ENCODE results near the gene URAD.
"Not testable (repeated sequence)": the region's sequence is repeated elsewhere in the genome, so short reads cannot be mapped to it uniquely, and the experiment has no call there.

URAD gene

GRCh38 chr13:28033894-28034655 is 45.6 kb upstream of the URAD start:
- Histone ChIP-seq H3F3A (ENCODE audit: low read depth) (no peaks in the 10 kb centered on the region), H3K9me3 (ENCODE audit: insufficient read depth, low read depth, low read length) (no peaks in the 10 kb centered on the region), H2AFZ (ENCODE audit: low read length) (no peak overlapping the region), H3K9me2 (replicated peaks; ENCODE audit: low read depth, low read length) (no peaks in the 10 kb centered on the region), H3K4me3 (ENCODE audit: low read length, poor library complexity, severe bottlenecking) (no peak overlapping the region), H3K27me3 (ENCODE audit: insufficient read depth, low read length, poor library complexity, severe bottlenecking) (no peaks in the 10 kb centered on the region), H3K36me3 (ENCODE audit: insufficient read depth, low read length) (no peaks in the 10 kb centered on the region), H3K79me2 (ENCODE audit: insufficient read depth, low read length) (no peaks in the 10 kb centered on the region), H3K9ac (ENCODE audit: low read depth, low read length, poor library complexity, severe bottlenecking) (no peak overlapping the region), H4K20me1 (ENCODE audit: insufficient read depth, low read length, poor library complexity, severe bottlenecking) (no peaks in the 10 kb centered on the region), H3K4me1 (ENCODE audit: insufficient read depth, low read length, poor library complexity, severe bottlenecking) (peaks cover 11% of the 10 kb centered on the region), H3K4me2 (ENCODE audit: low read depth, low read length, poor library complexity, severe bottlenecking) (no peak overlapping the region)
- TF ChIP-seq CTCF (conservative IDR thresholded peaks at IDR 0.05; ENCODE audit: low read length) (no peak), EZH2phosphoT487 (IDR thresholded peaks at IDR 0.05; ENCODE audit: borderline replicate concordance) (no peak)

- H2AFZ ChIP-seq (ENCODE audit: low read length); H3K79me2 ChIP-seq (ENCODE audit: insufficient read depth, low read length); H3K4me1 ChIP-seq (ENCODE audit: insufficient read depth, low read length, poor library complexity, severe bottlenecking); H3K27me3 ChIP-seq (ENCODE audit: insufficient read depth, low read length, poor library complexity, severe bottlenecking); H3K36me3 ChIP-seq (ENCODE audit: insufficient read depth, low read length); H3K9ac ChIP-seq (ENCODE audit: low read depth, low read length, poor library complexity, severe bottlenecking); H3K9me2 ChIP-seq (replicated peaks; ENCODE audit: low read depth, low read length); H3K9me3 ChIP-seq (ENCODE audit: insufficient read depth, low read depth, low read length); H3F3A ChIP-seq (ENCODE audit: low read depth); H4K20me1 ChIP-seq (ENCODE audit: insufficient read depth, low read length, poor library complexity, severe bottlenecking); H3K4me3 ChIP-seq (ENCODE audit: low read length, poor library complexity, severe bottlenecking); H3K4me2 ChIP-seq (ENCODE audit: low read depth, low read length, poor library complexity, severe bottlenecking): not testable (repeated sequence)
These were observed 43.9 kb upstream of the URAD start for GRCh38 chr13:28032438-28032837.

- Histone ChIP-seq H3K4me3 (ENCODE audit: low read length, poor library complexity, severe bottlenecking) (no peak overlapping the region), H2AFZ (ENCODE audit: low read length) (no peak overlapping the region), H3K27me3 (ENCODE audit: insufficient read depth, low read length, poor library complexity, severe bottlenecking) (no peaks in the 10 kb centered on the region), H3F3A (ENCODE audit: low read depth) (no peaks in the 10 kb centered on the region), H3K4me2 (ENCODE audit: low read depth, low read length, poor library complexity, severe bottlenecking) (no peak overlapping the region), H3K9ac (ENCODE audit: low read depth, low read length, poor library complexity, severe bottlenecking) (no peak overlapping the region), H3K9me2 (replicated peaks; ENCODE audit: low read depth, low read length) (no peaks in the 10 kb centered on the region), H4K20me1 (ENCODE audit: insufficient read depth, low read length, poor library complexity, severe bottlenecking) (no peaks in the 10 kb centered on the region), H3K9me3 (ENCODE audit: insufficient read depth, low read depth, low read length) (no peaks in the 10 kb centered on the region), H3K4me1 (ENCODE audit: insufficient read depth, low read length, poor library complexity, severe bottlenecking) (peaks cover 2% of the 10 kb centered on the region), H3K79me2 (ENCODE audit: insufficient read depth, low read length) (no peaks in the 10 kb centered on the region), H3K36me3 (ENCODE audit: insufficient read depth, low read length) (no peaks in the 10 kb centered on the region)
- TF ChIP-seq CTCF (conservative IDR thresholded peaks at IDR 0.05; ENCODE audit: low read length): no peak
- TF ChIP-seq EZH2phosphoT487 (IDR thresholded peaks at IDR 0.05; ENCODE audit: borderline replicate concordance): no peak
These were observed 43.4 kb upstream of the URAD start for GRCh38 chr13:28031896-28032288.

Measured in Loucy (cell line).